GM19328 (cell line): ENCODE measurements around the gene SPTLC2.
A peak's percentile ranks its signal among the peaks of the same experiment; 100 is the strongest.

Source experiments
- ATAC-seq: cut with Tn5 transposase; IDR thresholded peaks from one replicate; pipeline ENCODE4 v1.9.1; 2021; ENCODE audit warnings: mild to moderate bottlenecking, moderate library complexity; ENCODE audit not compliant: unreplicated experiment

The SPTLC2 gene

DNA sequence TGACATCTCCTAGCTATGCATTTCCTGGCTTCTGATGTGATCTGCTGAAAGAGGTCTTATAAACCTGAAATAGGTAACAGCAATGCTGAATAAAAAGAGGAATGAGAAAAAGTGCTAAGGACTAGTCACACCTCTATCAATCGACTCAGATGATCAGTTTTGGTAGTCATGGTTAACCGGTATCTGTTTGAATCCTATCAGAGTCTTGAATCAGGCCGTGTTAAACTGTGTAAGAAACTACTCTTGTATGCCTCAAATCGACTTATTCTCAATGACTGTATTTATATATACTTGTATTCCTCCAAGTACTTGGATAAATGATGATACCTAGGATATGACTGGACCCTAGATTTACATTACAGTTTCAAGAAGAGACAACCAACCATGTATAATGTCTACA is 107.1 kb downstream of the SPTLC2 start:
- no peak for ATAC-seq

- no peak for ATAC-seq
These were observed 107.6 kb downstream of the SPTLC2 start for GRCh38 chr14:77508876-77509275.

DNA sequence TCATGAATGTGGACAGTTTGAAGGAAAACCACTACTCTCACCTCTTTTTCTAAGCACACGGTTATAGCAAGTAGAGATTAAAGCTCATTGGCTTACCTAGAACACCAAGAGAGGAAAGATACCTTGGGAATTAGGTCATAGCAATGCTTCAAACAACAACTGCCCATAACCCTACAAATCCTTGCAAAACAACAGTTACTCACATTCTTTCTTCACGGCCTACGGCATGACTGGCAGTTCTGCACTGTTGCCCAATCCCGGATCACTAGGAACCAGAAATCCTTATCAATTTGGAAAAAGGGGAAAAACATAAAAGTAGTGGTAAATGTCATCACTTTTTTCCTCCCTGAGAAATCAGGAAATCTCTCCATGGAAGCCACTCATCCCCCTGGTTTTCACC is 108.2 kb downstream of the SPTLC2 start:
- no peak for ATAC-seq

DNA sequence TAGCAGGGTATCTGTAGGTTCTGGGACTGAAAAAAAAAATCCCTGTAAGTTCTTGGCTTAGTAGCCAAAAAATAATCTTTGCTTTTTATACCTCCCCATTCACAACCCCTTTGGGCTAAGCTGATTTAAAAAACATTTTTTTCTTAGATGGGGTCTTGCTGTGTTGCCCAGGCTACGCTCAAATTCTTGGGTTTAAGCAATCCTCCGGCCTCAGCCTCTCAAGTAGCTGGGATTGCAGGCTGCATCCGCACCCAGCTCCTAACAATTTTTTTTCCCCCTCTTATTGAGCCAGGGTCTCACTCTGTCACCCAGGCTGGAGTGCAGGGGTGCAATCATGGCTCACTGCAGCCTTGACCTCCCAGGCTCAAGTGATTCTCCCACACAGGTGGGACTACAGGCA is 108.7 kb downstream of the SPTLC2 start:
- no peak for ATAC-seq

DNA sequence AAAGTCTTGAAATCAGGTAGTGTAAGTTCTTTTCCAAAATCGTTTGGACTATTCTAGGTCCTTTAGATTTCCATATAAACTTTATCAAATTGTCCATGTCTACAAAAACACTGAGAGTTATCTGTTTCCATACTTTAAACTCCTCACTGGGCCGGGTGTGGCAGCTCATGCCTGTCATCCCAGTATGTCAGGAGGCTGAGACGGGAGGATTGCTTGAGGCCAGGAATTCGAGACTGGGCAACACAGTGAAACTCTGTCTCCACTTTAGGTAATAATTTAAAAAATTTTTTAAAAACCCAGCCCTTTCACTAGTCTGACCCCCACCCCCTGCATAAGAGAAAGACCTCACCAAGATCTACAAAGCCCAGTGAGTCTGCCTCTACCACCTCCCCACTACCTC is 111.4 kb downstream of the SPTLC2 start:
- ATAC-seq, result no peak

GRCh38 chr14:77503138-77503537 is 113.3 kb downstream of the SPTLC2 start:
- ATAC-seq, result no peak

DNA sequence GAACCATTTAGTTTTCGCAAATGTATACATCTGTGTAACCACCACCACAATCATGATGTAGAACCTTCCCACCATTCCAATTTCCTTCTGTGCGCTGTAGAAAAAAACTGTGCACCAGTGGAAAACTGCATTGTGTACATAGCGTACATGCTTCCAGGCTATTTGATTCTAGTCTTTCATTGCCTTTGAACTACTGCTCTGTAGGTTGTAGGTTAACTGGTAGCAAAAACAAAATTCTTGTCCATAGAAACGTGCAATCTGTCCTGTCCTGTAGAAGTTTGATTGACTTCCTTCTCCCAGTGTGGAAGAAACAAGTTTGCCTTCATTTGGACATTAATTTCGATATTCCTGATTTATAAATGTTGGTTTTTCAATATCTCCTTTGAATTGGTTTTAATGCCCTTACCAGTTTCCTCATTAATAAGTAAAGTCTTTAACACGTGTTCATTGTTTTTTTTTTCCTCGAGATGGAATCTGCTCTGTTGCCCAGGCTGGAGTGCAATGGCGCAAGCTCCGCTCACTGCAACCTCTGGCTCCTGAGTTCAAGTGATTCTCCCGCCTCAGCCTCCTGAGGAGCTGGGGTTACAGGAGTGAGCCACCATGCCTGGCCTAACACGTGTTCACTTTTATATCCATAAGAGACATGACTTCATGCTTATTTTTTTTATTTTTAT is 114.2 kb downstream of the SPTLC2 start:
- no peak for ATAC-seq

GRCh38 chr14:77498984-77499527 is 117.4 kb downstream of the SPTLC2 start:
- peak; percentile 21 for ATAC-seq

- ATAC-seq, result peak; percentile 62
These were observed 118.1 kb downstream of the SPTLC2 start, which contains the start of gene ISM2 for GRCh38 chr14:77498120-77498979. Gene ISM2 (minus strand): TSS chr14:77498816. CDS start chr14:77498793, 23 bp downstream.

- ATAC-seq, result no peak
These were observed 121.1 kb downstream of the SPTLC2 start for GRCh38 chr14:77495334-77495733.

GRCh38 chr14:77491056-77491455 is 125.4 kb downstream of the SPTLC2 start:
- ATAC-seq, result no peak

GRCh38 chr14:77490347-77490986 is 126.0 kb downstream of the SPTLC2 start:
- ATAC-seq, result no peak

DNA sequence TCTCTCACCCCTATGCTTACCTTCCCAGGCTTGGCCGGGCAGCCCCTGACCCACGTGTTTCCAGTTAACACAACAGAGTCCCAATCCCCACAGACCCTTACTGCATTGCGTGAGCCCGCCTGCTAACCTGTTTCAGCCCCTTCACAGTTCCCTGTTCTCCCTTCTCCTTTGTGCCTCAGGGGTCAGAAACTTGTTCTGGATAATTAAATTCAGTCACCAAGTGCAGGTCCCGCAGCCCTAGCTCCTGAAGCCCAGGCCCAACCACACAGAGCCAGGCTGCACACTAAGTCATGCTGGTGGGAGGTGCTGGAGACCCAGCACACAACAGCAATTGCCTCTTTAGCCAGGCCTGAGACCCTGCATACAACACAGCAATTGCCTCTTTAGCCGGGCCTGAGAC is 127.4 kb downstream of the SPTLC2 start:
- ATAC-seq, result no peak

- ATAC-seq, result no peak
These were observed 127.9 kb downstream of the SPTLC2 start for GRCh38 chr14:77488558-77488957.

- no peak for ATAC-seq
These were observed 130.3 kb downstream of the SPTLC2 start for GRCh38 chr14:77485901-77486678.

- no peak for ATAC-seq
These were observed 131.2 kb downstream of the SPTLC2 start for GRCh38 chr14:77485256-77485655.

- ATAC-seq, result no peak
These were observed 134.0 kb downstream of the SPTLC2 start for GRCh38 chr14:77482422-77482821.

- peak; percentile 75 for ATAC-seq
These were observed 137.6 kb downstream of the SPTLC2 start for GRCh38 chr14:77478796-77479195.

GRCh38 chr14:77478029-77478428 is 138.4 kb downstream of the SPTLC2 start:
- ATAC-seq, result no peak

DNA sequence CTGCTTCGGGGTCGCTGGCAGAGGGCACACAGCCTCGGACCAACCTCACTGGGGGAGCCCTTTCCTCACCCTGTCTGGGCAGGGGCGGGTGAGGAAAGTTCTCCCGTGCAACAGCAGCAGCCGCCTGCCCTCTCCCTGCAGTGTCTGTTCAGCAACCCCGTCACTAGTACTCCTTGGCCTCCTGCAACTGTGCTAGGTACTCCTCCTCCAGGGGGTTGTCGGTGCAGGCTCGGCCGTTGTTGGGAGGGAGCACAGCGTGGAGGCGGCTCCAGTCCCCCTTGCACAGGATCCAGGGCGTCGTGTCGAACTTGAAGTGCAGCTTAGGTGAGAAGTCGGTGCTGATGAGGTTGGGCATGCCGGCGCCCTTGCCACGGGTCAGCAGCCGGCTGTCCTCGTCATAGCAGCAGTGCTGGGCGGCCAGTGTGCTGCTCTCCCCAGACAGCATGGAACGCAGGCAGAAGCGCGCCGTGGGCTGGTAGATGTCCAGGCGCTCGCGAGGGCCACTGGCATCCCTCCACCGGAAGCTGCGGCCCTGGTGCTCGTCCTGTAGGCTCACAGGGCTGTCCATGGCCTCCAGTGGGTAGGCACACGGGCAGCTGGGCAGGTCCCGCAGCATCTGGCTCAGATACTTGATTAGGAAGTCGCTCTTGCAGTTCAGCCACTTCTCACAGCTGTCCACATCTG is 140.9 kb downstream of the SPTLC2 start:
- ATAC-seq, result no peak
